RPMI8226 (cell line): ENCODE measurements around the gene DRAP1.
"Not testable (repeated sequence)": the region's sequence is repeated elsewhere in the genome, so short reads cannot be mapped to it uniquely, and the experiment has no call there.

Experiments
- DNase-seq: peaks from one replicate; pipeline ENCODE4 v3.0.0-alpha.2; 2015

Gene DRAP1

GRCh38 chr11:65934014-65934413 lies 14.8 kb downstream of the DRAP1 start:
- DNase-seq, result no peak

DNA sequence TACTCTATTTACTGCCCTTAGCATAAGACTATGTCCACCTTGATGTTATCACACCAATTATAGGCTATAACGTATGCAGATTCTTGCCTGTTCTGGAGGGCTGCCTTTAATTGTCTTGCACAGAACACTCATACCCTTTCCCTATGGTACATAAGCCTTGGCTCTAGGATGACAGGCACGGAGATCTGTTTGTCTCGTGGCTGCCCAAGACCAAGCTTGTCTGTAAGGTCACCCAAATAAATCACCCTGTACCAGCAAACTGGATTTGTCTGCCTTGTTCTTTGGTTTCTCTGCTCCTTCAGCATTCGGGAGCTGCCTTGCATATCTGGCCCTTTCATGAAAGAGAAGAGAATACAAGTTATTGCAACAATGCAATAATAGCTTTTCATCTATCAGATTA lies 18.5 kb downstream of the DRAP1 start:
- DNase-seq, result peak; percentile 2

- DNase-seq, result no peak
Measured at GRCh38 chr11:65941720-65942310, 22.6 kb downstream of the DRAP1 start.

DNA sequence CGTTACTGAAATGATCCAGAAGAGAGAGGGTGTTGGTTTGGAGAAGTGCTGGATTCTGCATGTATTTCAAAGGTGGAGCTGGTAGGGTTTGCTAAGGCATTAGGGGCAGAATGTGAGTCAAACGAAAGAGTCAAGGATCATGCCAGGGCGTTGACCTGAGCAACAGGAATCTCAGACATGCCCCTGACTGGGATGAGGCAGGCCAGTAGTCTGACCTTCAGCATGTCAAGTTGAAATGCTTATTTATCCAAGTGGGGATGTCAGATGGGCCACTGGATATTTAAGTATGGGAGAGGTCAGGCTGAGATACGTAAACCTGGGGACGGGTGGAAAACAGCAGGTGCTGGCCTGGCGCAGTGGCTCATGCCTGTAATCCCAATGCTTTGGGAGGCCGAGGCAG lies 23.3 kb downstream of the DRAP1 start:
- no peak for DNase-seq

DNA sequence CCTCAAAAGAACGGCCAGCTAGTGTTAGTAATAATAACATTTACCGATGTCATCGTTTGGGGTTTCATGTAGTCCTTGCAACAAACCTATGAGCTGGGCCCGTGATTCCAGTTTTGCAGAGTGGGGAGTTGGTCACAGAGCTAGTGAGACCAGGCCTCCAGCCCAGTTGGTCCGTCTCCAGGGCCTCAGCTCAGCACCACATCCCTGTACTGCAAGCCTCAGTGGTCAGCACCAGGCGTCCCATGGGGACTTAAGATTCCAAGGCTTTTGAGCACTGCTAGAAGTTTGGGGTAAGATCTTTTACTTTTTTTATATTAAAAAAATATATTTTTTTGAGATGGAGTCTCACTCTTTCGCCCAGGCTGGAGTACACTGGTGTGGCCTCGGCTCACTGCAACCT lies 25.0 kb downstream of the DRAP1 start:
- no peak for DNase-seq

- no peak for DNase-seq
Measured at GRCh38 chr11:65944767-65945166, 25.5 kb downstream of the DRAP1 start.

DNA sequence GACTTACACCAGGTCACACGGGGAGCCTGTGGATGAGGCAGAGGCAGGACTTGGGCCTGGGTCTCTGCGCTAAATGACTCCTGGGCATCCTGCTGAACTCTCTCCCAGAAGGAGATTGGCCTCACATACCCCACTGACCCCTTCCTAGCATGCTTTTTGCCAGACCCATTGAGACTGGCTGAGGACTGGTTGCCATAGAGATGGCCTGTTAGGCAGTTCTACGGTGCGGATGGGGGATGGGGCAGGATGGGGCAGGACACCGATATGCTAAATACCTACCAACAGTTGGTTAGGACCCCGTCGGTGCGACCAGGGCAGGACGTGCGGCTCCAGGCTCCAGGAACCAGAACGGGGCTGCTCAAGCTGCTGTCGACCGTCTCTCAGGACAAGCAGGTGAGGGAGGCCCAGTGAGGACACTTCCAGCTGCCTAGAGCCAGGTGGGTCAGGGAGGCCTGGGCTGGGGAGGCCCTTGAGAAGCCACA lies 26.2 kb downstream of the DRAP1 start, which contains the start of gene TSGA10IP:
Gene TSGA10IP, plus strand, starts transcription at position 51 of the 482 bp plus-strand sequence. Its CDS starts 196 bp downstream, at position 247.
- DNase-seq, result no peak

DNA sequence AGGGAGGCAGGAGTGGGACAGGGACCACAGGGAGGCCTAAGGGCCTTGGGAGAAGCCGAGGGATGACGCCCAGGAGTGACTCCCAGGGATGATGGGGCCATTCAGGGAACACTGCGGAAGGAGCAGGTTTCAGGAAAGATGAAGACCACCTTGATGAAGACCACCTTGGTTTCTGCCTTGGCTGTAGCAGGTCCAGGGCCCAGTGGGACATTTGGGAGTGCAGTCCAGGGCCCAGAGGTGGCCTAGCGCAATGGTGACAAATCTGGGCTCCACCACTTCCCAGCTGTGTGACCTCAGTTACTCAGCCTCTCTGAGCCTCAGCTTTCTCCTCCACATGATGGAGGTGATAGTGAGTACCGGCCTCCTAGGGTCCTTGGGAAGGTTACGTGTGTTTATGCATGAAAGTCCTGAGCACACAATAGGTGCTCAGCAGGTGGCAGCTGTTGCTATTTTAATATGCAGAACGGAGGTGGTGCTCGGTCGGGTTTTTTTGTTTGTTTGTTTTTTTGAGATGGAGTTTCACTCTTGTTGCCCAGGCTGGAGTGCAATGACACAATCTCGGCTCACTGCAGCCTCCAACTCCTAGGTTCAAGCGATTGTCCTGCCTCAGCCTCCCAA lies 26.8 kb downstream of the DRAP1 start:
- DNase-seq, result no peak

DNA sequence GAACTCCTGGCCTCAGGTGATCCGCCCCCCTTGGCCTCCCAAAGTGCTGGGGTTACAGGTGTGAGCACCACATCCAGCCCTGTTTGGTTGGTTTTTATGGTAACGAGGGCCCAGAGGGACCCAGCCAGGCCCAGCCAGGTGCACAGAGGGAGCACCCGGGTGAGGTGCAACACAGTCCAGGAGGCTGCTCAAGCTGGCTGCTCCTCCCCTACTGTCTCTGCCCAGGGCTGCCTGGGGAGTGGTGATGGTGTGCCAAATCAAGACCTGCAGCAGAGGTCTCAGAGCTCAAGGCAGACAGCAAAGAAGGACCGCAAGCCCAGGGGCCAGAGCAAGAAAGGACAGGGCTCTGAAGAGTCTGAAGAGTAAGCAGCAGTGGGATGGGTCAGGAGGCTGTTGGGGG lies 27.4 kb downstream of the DRAP1 start:
- DNase-seq, result peak; percentile 33

DNA sequence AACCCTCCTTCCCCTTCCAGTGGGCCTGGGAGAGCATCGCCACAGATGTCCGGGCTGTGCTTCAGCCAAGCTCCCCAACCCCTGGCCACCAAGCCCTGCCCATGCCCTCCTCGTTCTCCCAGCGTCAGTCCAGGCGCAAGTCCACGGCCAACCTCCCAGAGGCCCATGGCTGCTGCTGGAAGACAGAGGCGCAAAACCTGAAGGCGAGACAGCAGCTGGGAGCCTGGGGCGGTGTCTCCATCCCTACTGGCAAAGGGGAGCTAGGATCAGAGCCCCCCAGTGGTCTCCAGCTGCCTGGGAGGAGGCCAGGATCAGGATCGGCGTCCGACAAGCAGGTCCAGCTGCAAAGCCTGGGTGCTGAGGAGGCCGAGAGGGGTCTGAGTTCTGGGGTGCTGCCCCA lies 27.9 kb downstream of the DRAP1 start:
- DNase-seq, result no peak

DNA sequence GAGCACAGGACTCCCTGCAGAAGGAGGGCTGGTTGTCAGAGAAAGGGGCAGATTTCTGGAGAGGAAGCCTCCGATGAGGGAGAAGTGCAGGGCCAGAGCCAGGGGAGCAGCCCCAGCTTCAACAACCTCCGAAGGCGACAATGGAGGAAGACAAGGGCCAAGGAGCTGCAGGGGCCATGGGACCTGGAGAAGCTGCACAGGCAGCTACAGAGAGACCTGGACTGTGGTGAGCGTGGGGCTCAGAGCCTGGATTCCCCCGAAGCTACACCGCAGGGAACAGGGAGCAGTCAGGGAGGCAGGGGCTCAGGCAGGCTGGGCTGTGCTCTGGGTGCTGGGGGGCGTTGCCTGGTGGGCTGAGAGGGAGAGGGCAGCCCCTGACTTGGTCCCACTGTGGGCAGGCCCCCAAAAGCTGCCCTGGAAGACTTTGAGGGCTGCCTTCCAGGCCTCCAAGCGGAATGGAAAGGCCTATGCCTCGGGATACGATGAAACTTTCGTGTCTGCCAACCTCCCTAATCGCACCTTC lies 28.4 kb downstream of the DRAP1 start:
- no peak for DNase-seq

DNA sequence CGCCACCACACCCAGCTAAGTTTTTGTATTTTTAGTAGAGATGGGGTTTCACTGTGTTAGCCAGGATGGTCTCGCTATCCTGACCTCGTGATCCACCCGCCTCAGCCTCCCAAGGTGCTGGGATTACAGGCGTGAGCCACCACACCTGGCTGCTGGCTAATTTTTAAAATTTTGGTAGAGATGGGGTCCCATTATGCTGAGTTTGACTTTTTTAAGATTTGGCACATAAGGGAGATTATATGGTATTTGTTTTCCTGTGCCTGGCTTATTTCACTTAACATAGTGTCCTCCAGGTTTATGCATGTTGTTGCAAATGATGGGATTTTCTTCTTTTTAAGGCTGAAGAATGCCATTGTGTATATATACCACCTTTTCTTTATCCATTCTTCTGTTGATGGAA lies 31.5 kb downstream of the DRAP1 start:
- DNase-seq, result not testable (repeated sequence)

DNA sequence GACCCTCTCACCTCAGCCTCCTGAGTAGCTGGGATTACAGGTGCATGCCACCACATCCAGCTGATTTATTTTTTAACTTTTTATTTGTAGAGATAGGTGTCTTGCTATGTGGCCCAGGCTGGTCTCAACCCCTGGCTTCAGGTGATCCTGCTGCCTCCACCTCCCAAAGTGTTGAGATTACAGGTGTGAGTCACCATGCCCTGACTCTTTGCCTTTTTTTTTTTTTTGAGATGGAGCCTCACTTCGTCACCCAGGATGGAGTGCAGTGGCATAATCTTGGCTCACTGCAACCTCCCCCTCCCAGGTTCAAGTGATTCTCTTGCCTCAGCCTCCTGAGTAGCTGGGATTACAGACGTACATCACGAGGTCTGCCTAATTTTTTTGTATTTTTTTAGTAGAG lies 32.4 kb downstream of the DRAP1 start:
- not testable (repeated sequence) for DNase-seq

DNA sequence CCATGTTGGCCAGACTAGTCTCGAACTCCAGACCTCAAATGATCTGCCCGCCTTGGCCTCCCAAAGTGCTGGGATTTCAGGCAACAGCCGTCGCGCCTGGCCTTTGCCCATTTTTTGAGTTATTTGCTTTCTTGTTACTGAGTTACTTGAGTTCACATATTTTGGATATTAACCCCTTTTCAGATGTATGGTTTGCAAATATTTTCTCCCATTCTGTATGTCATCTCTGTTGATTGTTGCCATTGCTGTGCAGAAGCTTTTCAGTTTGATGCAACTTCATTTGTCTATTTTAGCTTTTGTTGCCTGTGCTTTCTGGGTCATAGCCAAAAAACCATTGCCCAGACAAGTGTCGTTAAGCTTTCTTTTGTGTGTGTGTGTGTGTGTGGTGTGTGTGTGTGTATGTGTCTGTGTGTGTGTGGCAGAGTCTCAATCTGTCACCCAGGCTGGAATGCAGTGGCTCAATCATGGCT lies 32.9 kb downstream of the DRAP1 start:
- DNase-seq, result no peak

DNA sequence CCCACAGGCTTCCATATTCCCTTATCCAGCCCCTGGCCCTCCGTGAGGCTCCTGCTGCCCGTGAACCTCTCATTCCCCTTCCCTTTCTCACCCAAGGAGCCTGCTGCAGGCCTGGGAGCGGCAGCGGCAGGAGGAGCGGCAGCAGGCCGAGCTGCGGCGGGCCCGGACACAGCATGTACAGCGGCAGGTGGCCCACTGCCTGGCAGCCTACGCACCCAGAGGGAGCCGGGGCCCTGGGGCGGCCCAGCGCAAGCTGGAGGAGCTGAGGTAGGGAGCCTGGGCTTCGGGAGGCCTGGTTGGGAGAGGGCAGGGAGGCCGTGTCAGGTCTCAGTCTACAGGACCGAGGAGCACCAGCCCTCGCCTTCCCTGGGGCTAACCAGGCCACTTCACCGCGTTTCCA lies 34.2 kb downstream of the DRAP1 start:
- no peak for DNase-seq

DNA sequence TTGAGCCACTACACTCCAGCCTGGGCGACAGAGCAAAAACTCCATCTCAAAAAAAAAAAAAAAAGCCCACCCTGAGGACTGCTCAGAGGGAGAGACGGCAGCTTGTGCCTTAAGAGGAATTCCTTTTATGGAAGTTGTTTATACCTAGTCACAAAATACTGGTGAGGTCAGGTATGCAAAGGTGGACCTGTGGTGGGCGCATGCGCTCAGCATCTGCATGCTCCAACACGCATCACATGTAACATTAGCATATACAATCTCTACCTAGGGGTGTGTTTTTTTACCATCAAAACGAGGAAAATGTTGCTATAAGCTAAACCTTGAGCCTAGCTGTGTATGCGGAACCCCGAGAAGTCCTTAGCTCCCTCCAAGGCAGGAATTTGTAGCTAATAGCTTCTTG lies 35.5 kb downstream of the DRAP1 start:
- DNase-seq, result no peak

GRCh38 chr11:65958291-65958690 lies 39.1 kb downstream of the DRAP1 start:
- DNase-seq, result no peak

- no peak for DNase-seq
Measured at GRCh38 chr11:65958774-65959420, 39.7 kb downstream of the DRAP1 start.

DNA sequence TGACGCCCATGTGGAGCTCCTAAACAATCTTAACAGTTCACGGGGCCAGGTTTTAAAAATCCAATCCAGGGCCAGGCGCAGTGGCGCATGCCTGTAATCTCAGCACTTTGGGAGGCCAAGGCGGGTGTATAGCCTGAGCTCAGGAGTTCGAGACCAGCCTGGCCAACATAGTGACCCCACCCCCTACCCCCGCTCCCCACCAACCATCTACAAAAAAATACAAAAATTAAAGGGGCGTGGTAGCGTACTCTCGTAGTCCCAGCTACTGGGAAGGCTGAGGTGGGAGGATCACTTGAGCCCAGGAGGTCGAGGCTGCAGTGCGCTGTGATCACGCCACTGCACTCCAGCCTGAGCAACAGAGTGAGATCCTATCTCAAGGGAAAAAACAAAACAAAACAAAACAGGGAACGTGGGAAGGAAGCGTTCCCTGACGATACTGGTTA lies 41.6 kb downstream of the DRAP1 start:
- DNase-seq, result no peak

DNA sequence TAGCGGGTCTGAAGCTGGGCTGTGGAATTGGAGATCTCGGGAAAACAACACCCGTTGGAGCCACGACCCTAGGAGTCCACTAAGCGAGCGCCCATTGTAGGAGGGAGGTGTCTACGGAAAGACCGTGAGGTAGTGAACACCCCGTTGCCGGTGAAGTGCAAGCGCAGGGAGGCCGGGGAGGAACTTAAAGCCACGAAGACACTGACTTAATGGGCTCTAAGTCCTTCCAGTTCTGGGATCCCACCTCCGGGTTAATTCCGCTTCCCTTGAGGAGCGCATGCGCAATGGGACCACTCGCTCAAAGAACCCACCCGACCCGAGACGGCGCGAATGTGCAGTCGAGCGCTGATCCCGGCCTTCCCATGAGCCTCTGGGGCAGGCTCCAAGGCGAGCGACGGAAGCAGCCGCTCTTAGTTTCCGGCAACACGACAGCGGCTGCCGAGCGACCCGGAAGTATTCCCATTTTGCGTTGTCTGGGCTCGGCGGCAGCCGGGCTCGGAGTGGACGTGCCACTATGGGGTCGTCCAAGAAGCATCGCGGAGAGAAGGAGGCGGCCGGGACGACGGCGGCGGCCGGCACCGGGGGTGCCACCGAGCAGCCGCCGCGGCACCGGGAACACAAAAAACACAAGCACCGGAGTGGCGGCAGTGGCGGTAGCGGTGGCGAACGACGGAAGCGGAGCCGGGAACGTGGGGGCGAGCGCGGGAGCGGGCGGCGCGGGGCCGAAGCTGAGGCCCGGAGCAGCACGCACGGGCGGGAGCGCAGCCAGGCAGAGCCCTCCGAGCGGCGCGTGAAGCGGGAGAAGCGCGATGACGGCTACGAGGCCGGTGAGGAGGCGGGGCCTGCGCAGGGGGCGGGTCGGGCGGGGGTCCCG lies 42.3 kb downstream of the DRAP1 start, which contains the start of gene SART1:
Gene SART1, plus strand, starts transcription at position 468 of the 874 bp plus-strand sequence. Its CDS starts 47 bp downstream, at position 515.
- peak; percentile 99 for DNase-seq

DNA sequence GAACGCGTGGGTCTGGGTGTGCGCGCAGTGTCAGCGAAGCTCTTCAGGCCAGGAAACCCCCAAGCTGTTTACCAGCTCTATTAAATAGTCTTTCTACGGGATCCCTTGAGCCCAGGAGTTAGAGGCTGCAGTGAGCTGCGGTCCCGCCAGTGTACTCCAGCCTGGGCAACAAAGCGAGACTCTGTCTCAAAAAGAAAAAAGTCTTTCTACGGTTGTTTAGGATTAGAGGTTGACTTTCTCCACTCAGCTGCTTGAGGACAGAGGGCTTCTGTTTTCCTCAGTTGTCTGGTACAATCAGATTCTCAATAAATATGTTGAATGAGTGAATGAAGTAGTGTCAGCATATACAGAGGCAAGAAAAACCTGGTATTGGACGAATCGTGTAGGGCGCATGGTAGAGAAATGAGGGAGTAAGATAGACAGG lies 42.9 kb downstream of the DRAP1 start:
- no peak for DNase-seq

DNA sequence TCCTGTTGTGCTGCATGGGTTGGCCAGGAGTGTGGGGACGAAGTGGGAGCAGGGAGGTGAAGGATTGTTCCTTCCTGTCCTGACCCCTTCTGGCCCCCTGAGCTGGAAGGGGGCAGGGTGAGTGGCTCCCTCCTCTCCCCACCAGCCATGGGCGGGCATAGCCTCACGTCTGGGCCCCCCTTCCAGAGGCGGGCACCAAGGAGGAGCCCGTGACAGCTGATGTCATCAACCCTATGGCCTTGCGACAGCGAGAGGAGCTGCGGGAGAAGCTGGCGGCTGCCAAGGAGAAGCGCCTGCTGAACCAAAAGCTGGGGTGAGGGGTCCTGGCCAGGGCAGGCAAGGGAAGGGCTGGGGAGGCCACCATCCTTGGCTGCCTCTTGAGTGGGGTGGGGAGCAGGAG lies 45.7 kb downstream of the DRAP1 start:
- DNase-seq, result no peak
